H1 (cell line): Measurements from ENCODE around the gene PIGH. TPM values are rescaled to one million over a fixed set of nuclear protein-coding genes. Genes with fewer than 3 reads are reported as not detected.

Experiments used
- MAFK ChIP-seq: IDR thresholded peaks from 2 replicates; pipeline ENCODE4 v1.6.1; 2012; ENCODE audit warnings: low read depth, mild to moderate bottlenecking, improper control_type of control experiment, low read length
- polyA plus RNA-seq, 7 experiments: library from polyadenylated mRNA; depleted of rRNA in 3 of 7; stranded (reverse) in 5 of 7; unstranded in 2 of 7; fragments of >200 nt in 5 of 7; fragments of 200-250 nt in 2 of 7; gene quantifications; 1 replicate in 5 of 7; 2 replicates in 1 of 7; 4 replicates in 1 of 7; pipeline versions ENCODE4 v1.2.1 to v1.2.3, GENCODE V29; 2011 to 2013; ENCODE audit warnings: missing spikeins in 2 of 7, mixed read lengths in 2 of 7
- total RNA-seq: library from RNA; stranded (reverse); fragmentation: NEBNext Ultra II Directional; extraction: Animal tissue kit (Norgen Biotek cat#: 25700); gene quantifications from 2 replicates; pipeline ENCODE4 v1.2.1, GENCODE V29; 2021

PIGH gene
- total and polyA plus RNA-seq, 2 of the 8 experiments (the other 6 are each of a cell fraction or from before 2014, with no cell fraction given): 7.2 to 8.6 TPM

DNA sequence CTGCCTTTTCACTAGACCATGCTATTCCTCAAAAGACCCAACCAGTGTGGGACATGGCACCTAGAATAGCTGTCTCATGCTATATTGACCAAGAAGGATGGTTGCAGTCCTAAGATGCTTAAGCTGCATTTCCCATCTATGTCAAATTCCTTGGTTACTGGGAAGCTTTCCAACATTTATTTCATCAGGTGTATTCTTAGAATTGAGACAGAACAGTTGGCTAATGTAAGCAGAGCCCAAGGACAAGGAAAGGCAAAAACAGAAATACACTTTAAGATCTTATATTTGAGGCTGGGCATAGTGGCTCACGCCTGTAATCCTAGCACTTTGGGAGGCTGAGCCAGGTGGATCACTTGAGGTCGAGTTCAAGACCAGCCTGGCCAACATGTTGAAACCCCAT, 44.4 kb upstream of the PIGH start (continued):
- no peak for TF ChIP-seq MAFK
